ENCODE results near the gene RIPOR3.

RIPOR3 gene

DNA sequence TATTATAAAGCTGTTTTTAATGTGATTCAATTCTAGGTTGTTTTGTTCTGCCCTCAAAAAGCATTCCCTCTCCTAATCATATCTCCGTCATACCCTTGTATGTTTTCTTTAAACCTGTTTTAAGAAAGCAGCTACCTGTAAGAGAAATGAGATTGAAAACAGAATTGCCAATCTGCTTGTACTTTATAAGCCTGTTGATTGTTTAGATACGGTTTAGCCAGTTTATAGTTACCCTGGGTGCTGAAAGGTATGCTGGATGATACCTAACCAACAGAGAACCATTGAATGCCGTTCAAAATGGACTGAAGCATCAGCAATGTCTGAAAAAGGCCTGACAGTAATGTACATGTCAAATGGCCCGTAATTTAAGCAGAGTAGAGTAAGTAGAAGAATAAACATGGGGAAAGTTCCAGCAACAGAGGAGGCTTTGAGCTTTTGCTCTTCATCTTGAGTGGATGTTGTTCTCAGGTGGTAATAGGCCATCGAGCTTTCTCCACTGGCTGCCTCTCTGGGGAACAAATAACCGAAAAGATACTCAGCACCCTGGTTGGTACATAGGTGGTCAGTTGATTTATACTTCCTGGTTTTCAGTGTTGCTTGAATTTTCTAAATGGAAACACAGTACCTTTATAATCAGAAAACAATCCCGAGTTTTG lies 153.7 kb downstream of the RIPOR3 start:
- in situ Hi-C loops (cut with HindIII; ENCODE audit: low sequenced_read_pairs): no loop called here

DNA sequence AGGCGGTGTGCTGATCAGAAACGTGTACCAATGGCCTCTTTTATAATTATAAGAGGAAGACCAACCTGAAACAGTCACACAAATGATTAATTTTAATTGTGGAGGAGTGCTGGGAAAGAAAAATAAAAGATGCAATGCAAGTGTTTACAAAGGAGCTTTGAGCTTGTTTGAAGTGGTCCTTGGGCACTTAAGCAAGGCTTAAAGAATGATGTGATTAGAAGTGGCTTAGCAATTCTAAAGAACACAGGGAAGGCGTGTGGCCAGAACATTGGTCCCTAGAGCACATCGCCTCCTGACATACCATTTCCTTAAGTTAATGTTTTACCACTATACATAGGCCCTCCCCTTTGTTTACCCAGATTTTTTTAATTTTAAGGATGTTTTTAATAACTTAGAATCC lies 155.0 kb downstream of the RIPOR3 start:
- in situ Hi-C loops (cut with HindIII; ENCODE audit: low sequenced_read_pairs): no loop called here

Measured in DLD1 (cell line).